HUES48 (cell line): ENCODE measurements around the gene PTPRF.
A peak's percentile ranks its signal among the peaks of the same experiment; 100 is the strongest.
"Not testable (repeated sequence)": the region's sequence is repeated elsewhere in the genome, so short reads cannot be mapped to it uniquely, and the experiment has no call there.

ENCODE experiments used
- H3K27ac ChIP-seq: one replicate; pipeline ENCODE4 v1.7.0; 2013; ENCODE audit warnings: low read depth, low read length, inconsistent platforms
- H3K27me3 ChIP-seq: 2 replicates; pipeline ENCODE4 v1.6.1; 2013; ENCODE audit warnings: mild to moderate bottlenecking, low read length; ENCODE audit not compliant: control insufficient read depth, insufficient read depth
- H3K36me3 ChIP-seq: 2 replicates; pipeline ENCODE4 v1.6.1; 2013; ENCODE audit warnings: low read length; ENCODE audit not compliant: control insufficient read depth, insufficient read depth
- H3K4me1 ChIP-seq: 2 replicates; pipeline ENCODE4 v1.6.1; 2013; ENCODE audit warnings: mild to moderate bottlenecking, low read length; ENCODE audit not compliant: control insufficient read depth, insufficient read depth
- H3K4me3 ChIP-seq: 2 replicates; pipeline ENCODE4 v1.5.1; 2013; ENCODE audit warnings: mild to moderate bottlenecking, low read depth, low read length
- H3K9ac ChIP-seq: 2 replicates; pipeline ENCODE4 v1.6.1; 2013; ENCODE audit warnings: mild to moderate bottlenecking, low read depth, low read length, moderate library complexity
- H3K9me3 ChIP-seq: 2 replicates; pipeline ENCODE4 v1.6.1; 2013; ENCODE audit warnings: low read length; ENCODE audit not compliant: control insufficient read depth, insufficient read depth

PTPRF gene

DNA sequence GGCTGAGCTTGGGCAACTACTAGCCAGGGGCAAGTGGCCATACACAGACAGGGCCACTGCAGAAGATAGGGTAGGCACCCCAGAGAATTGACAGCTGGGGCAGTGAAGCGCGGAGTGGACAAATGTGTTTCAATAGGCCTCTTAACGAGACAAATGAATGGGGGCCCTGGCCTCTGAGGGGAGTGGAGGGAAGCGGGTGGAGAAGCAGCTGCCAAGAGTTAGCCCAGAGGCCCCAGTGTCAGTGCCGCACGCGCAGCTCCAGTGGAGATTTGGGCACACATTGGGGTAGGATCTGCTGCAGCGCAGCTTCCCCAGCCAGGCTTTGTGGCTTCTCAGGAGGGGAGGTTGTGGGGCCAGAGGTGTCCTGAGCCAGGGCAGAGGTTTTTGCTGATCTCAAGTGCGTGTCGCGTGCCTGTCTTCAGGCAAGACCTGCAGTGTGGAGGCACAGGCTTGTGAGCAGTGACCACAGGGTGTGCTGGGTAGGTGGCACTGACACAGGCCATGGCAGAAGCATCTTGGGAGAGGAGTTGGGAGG is 16.9 kb downstream of the PTPRF start:
- Histone ChIP-seq H3K9me3 (no peaks in the 10 kb centered on the region), H3K36me3 (peaks cover 24% of the 10 kb centered on the region), H3K4me1 (peaks cover 57% of the 10 kb centered on the region), H3K9ac (no peak overlapping the region), H3K27ac (no peak overlapping the region), H3K27me3 (no peaks in the 10 kb centered on the region), H3K4me3 (no peak overlapping the region)

DNA sequence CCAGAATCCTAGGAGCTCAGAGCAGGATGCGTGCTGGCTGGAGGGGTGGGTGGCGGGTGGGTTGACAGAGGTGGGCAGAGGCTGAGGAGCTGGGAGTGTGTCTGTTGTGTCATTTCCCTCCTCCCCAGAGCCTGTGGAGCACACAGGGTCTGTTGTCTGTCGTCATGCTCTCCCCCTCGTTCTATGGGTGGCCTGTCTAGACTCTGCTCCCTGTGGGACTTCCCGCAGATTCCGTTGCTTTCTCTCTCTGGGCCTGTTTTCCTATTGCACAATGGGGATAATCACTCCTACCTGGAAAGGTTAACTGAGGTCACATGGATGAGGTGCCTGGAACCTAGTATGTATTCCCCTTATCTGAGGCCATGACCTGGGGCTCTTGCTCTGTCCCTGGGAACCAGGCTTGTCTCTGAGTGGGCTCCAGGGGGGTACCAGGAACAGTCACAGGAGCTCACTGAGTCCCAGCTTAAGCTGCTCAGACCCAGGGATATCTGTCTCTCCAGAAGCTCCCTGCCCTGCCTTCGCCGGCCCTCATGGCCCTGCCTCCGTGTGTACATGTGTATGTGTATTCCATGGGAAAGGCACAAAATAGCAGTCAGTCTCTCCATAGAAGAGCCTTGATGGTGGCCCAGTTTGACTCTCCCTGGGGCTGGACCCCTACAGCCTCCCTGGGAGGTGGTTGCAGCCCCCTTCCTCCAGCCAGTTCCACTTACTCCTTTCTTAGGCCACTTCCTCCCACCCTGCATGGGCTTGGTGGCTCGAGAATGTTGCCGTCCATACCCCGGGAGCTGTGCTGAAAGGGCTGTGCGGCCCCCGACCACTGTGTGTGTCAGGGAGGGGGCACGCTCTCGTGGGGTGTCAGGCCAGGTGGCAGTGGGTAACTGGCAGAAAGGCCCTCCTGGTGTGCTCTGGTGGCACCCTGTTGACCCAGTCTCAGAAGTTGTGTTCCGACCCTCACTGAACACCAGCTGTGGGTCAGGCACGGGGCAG is 17.9 kb downstream of the PTPRF start:
- Histone ChIP-seq H3K27me3 (no peaks in the 10 kb centered on the region), H3K4me3 (no peak overlapping the region), H3K9me3 (no peaks in the 10 kb centered on the region), H3K9ac (no peak overlapping the region), H3K4me1 (peaks cover 58% of the 10 kb centered on the region), H3K36me3 (peaks cover 23% of the 10 kb centered on the region), H3K27ac (peak overlapping the region; percentile 25)

DNA sequence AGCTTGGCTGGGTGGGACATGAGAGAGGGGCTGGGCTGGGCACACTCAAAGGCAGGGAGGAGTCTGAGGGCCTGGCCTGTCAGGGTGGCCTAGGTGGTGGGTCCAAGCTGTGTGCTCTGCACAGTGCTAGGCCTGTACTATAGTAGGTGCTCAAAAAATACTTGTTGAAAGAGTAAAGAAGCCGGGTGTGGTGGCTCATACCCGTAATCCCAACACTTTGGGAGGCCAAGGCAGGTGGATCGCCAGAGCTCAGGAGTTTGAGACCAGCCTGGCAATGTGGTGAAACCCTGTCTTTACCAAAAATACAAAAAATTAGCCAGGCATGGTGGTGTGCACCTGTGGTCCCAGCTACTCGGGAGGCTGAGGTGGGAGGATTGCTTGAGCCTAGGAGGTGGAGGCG is 18.7 kb downstream of the PTPRF start:
- peaks cover 58% of the 10 kb centered on the region for H3K4me1 ChIP-seq
- peak overlapping the region; percentile 37; the same call in 1 of the 2 replicates for H3K4me3 ChIP-seq
- peak overlapping the region; percentile 25 for H3K27ac ChIP-seq
- peaks cover 30% of the 10 kb centered on the region for H3K36me3 ChIP-seq
- H3K27me3 ChIP-seq, H3K9me3 ChIP-seq: not testable (repeated sequence)
- H3K9ac ChIP-seq, result peak overlapping the region; percentile 55; the same call in 1 of the 2 replicates

DNA sequence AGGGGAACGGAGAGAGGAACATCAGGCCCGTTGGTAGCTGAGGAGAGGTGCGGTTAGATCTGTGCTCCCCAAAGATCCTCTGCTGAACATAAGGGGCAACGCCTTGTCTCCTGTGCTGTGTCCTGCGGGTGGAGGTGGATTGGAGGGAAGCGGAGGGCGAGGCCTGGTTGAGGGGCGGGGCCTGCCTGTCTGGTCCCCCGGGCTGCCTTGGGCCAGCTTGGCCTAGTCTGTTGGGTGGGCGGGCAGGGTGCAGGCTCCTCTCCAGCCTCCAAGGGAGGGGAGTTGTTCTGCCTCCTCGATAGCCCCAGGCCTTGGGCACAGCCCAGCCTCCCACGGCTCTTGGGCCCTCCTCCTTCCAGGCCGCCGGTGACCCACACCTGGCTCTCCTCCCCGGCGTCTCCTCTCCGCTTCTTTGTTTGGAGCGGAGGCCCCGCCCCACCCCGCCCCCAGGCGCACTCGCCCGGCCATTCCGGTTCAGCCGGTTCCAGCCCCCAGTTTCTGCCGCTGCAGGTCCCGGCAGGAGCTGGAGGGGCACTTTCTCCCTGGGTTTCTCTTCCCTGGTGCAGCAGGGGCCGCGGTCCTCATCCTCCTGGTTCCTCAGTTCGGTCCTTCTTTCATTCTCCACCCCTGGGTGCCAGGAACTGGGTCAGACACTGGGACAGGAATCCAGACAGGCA is 19.4 kb downstream of the PTPRF start:
- peak overlapping the region; percentile 93 for H3K27ac ChIP-seq
- H3K9ac ChIP-seq, result peak overlapping the region; percentile 76
- H3K4me1 ChIP-seq, result peaks cover 57% of the 10 kb centered on the region

DNA sequence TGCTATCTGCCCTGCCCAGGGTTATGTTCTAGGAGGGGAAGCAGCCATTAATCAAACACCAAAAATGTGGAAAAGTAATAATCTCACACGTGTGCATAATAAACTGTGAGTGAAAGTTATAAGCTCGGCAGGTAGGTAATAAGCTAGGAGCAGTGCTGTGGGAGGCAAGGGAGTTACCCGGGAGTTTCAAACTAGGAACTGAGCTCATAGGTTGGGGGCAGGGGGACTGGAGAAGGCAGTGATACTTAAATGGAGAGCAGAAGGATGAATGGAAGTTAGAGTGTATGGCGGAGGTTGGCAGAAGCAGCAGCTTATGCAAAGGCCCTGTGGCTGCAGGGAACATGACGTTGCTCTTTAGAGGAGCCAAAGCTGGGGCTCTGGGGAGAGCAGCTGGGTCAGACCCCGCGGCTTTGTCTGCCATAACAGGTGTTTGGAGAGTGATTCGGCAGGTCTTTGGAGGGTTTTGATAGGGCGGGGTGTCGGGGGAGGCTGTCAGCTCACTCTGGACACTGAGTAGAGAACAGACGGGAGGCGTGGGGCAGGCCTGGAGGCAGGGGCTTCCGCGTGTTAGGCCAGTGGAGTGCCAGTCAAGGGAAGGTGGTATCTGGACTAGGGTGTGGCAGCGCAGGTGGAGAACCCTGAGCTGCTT is 20.0 kb downstream of the PTPRF start:
- peaks cover 51% of the 10 kb centered on the region for H3K4me1 ChIP-seq
- peaks cover 37% of the 10 kb centered on the region for H3K36me3 ChIP-seq
- no peaks in the 10 kb centered on the region for H3K9me3 ChIP-seq
- peak overlapping the region; percentile 76 for H3K9ac ChIP-seq
- peak overlapping the region; percentile 93 for H3K27ac ChIP-seq
- peak overlapping the region; percentile 61 for H3K4me3 ChIP-seq
- no peaks in the 10 kb centered on the region for H3K27me3 ChIP-seq

More for the DNA sequence above, 19.4 kb downstream of the PTPRF start:
- Histone ChIP-seq H3K27me3 (no peaks in the 10 kb centered on the region), H3K36me3 (peaks cover 32% of the 10 kb centered on the region), H3K4me3 (peak overlapping the region; percentile 61), H3K9me3 (no peaks in the 10 kb centered on the region)

DNA sequence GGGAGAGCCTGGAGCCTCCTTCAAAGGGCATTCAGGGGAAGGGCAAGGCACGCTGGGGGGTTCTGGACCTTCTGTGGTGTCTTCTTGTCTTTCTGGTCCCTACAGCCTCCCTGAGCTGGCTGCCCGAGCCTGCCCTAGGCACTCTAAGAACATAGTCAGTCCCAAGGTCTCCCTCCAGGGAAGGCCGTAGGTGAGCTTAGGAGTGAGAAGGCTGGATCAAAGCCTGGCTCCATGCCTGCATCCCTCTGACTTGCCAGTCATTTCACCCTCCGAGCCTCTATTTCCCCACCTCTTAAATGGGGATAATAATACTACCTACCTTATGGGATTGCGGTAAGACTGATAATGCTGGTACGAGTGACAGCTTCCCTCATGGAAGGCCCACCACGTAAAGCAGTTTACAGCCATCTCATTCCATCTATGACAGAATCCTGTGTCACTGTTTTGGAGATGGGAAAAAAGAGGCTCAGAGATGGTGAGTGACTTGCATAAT is 20.8 kb downstream of the PTPRF start:
- peaks cover 43% of the 10 kb centered on the region for H3K36me3 ChIP-seq
- no peak overlapping the region for H3K27ac ChIP-seq
- no peaks in the 10 kb centered on the region for H3K9me3 ChIP-seq
- no peak overlapping the region for H3K4me3 ChIP-seq
- H3K27me3 ChIP-seq, result no peaks in the 10 kb centered on the region
- H3K4me1 ChIP-seq, result peaks cover 45% of the 10 kb centered on the region
- no peak overlapping the region for H3K9ac ChIP-seq

DNA sequence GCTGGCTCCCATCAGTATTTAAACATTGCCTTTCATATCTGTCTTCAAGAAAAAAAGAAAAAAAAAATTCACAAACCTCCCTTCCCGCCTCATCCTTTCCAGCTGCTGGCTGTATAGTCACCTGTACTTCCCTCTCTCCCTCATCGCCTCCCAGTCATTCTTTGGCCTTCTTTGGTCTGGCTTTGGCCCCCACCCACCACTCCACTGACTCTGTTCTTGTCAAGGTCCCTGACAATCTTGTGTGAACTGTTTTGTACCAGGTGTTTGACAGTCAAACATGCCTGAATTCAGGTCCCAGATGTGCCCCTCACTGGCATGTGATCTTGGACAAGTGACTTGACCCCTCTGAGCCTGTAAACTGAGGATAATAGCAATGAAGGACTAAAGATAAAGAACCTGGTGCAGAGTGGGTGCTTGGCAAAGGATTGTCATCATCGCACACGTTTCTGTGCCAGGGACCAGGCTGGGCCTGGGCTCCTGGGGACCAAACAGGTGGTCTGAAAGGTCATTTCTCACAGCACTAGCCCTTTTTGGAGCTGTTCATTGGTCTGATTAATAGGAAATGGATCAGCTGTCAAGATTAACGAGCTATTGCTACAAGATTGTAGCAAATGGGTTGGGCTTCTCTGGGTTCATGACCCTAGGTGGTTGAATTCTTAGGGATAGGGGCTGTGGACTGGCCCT is 21.5 kb downstream of the PTPRF start:
- no peaks in the 10 kb centered on the region for H3K27me3 ChIP-seq
- no peaks in the 10 kb centered on the region for H3K9me3 ChIP-seq
- peaks cover 39% of the 10 kb centered on the region for H3K4me1 ChIP-seq
- no peak overlapping the region for H3K9ac ChIP-seq
- no peak overlapping the region for H3K27ac ChIP-seq
- no peak overlapping the region for H3K4me3 ChIP-seq
- peaks cover 44% of the 10 kb centered on the region for H3K36me3 ChIP-seq

DNA sequence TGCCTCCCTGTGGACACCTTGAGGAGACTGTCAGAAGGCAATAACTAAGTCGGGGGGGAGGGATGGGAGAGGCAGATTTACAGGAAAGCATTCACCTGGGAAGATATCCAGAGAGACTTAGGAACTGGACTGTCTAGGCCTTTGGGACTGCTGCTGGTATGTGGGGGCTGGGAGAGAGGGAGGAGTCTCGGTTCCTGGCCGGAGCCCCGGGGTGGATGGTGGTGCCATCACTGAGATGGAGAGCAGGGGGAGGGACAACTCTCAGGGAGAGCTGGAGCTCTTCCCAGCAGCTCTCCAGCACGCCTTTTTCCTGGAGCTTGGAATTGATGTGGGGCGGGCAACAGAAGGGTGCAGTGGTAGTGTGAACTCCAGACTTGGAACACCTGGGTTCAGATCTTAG is 22.1 kb downstream of the PTPRF start:
- Histone ChIP-seq H3K4me1 (peaks cover 41% of the 10 kb centered on the region), H3K36me3 (peaks cover 39% of the 10 kb centered on the region), H3K27ac (no peak overlapping the region)

DNA sequence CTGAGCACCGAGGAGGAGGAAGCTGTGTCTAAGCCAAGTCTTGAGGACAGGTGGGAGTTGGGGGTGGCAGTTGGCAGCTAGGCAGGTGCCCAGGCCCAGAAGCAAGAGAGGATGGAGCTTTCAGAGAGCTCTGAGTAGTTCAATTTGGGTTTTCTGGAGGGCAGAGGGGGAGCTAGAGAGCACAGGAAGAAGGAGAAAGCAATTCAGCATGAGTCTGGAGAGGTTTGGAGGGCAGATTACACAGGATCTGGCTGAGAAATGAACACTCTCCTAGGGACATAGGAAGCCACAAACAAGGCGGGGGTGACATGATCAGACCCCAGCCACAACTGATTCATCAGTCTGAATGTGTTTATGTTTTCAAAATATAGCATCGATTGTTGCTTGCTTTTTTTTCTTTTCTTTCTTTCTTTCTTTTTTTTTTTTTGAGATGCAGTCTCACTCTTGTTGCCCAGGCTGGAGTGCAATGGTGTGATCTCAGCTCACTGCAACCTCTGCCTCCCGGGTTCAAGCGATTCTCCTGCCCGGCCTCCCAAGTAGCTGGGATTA is 23.8 kb downstream of the PTPRF start:
- no peaks in the 10 kb centered on the region for H3K27me3 ChIP-seq
- no peak overlapping the region for H3K27ac ChIP-seq
- H3K4me1 ChIP-seq, result peaks cover 43% of the 10 kb centered on the region
- H3K36me3 ChIP-seq, result peaks cover 38% of the 10 kb centered on the region
- no peak overlapping the region for H3K4me3 ChIP-seq
- no peaks in the 10 kb centered on the region for H3K9me3 ChIP-seq
- H3K9ac ChIP-seq, result no peak overlapping the region

More for the DNA sequence above, 22.1 kb downstream of the PTPRF start:
- H3K27me3 ChIP-seq, result no peaks in the 10 kb centered on the region
- no peak overlapping the region for H3K9ac ChIP-seq
- no peaks in the 10 kb centered on the region for H3K9me3 ChIP-seq
- no peak overlapping the region for H3K4me3 ChIP-seq

DNA sequence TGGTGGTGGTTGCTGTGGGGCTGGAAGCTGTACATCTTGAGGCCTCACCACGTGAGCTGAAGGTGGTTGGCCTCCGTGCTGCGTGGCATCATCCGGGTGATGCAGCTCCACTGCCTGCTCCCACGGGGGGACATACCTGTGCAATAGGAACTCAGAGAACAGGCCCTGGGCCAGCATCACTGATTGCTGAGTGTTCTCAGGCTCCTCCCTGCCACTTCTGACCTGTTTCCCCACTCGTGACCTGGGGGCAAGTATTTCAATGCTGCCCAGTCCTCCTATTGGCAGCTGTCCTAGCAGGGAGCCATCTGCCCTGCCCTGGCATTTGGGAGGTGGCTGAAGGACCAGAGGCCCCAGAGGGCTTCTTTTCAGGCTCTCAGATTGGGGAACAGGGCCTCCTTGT is 26.1 kb downstream of the PTPRF start:
- peaks cover 43% of the 10 kb centered on the region for H3K36me3 ChIP-seq

More for the DNA sequence above, 26.1 kb downstream of the PTPRF start:
- H3K4me1 ChIP-seq, result peaks cover 25% of the 10 kb centered on the region
- no peak overlapping the region for H3K27ac ChIP-seq
- no peaks in the 10 kb centered on the region for H3K9me3 ChIP-seq
- no peak overlapping the region for H3K9ac ChIP-seq
- H3K27me3 ChIP-seq, result no peaks in the 10 kb centered on the region
- H3K4me3 ChIP-seq, result no peak overlapping the region
